ENCODE data around the gene TEK.

DNA sequence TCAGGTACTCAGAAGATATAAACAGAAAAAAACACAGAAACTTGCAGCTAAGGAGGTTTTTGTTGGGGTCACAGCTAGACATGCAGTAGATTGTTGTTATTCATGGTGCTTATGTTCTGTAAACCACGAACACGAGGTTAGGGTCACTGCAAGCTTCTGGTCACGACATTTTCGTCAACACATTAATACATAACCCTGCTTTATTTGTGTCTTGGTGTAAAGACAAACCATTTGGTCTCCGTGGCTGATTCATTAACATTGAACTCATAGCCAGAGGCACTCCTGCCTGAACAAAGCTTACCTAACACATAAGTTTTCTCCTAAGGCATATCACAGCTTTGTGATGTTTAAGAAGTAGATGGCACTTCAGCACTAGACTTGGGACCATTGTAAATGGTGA is 16.9 kb downstream of the TEK start:
- TF ChIP-seq, protein P1, sequence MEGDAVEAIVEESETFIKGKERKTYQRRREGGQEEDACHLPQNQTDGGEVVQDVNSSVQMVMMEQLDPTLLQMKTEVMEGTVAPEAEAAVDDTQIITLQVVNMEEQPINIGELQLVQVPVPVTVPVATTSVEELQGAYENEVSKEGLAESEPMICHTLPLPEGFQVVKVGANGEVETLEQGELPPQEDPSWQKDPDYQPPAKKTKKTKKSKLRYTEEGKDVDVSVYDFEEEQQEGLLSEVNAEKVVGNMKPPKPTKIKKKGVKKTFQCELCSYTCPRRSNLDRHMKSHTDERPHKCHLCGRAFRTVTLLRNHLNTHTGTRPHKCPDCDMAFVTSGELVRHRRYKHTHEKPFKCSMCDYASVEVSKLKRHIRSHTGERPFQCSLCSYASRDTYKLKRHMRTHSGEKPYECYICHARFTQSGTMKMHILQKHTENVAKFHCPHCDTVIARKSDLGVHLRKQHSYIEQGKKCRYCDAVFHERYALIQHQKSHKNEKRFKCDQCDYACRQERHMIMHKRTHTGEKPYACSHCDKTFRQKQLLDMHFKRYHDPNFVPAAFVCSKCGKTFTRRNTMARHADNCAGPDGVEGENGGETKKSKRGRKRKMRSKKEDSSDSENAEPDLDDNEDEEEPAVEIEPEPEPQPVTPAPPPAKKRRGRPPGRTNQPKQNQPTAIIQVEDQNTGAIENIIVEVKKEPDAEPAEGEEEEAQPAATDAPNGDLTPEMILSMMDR (IDR thresholded peaks at IDR 0.05 in 2 of 3, conservative IDR thresholded peaks at IDR 0.05 in 1 of 3; ENCODE audit: control insufficient read depth in 2 of 3, extremely low read depth in 1 of 3, insufficient read depth in 1 of 3, low read depth in 3 of 3, low read length in 3 of 3), result no peak
- TF ChIP-seq, protein P2, sequence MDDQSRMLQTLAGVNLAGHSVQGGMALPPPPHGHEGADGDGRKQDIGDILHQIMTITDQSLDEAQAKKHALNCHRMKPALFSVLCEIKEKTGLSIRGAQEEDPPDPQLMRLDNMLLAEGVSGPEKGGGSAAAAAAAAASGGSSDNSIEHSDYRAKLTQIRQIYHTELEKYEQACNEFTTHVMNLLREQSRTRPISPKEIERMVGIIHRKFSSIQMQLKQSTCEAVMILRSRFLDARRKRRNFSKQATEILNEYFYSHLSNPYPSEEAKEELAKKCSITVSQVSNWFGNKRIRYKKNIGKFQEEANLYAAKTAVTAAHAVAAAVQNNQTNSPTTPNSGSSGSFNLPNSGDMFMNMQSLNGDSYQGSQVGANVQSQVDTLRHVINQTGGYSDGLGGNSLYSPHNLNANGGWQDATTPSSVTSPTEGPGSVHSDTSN (IDR thresholded peaks at IDR 0.05; ENCODE audit: insufficient replicate concordance, low read depth, low read length), result no peak
- TF ChIP-seq NR2C2 (IDR thresholded peaks at IDR 0.05; ENCODE audit: borderline replicate concordance, control insufficient read depth, insufficient read length, low read depth), result no peak
- TF ChIP-seq GABPA (IDR thresholded peaks at IDR 0.05; ENCODE audit: low read depth), result no peak
- TF ChIP-seq JUNB (IDR thresholded peaks at IDR 0.05), result no peak
- TF ChIP-seq, protein P3, sequence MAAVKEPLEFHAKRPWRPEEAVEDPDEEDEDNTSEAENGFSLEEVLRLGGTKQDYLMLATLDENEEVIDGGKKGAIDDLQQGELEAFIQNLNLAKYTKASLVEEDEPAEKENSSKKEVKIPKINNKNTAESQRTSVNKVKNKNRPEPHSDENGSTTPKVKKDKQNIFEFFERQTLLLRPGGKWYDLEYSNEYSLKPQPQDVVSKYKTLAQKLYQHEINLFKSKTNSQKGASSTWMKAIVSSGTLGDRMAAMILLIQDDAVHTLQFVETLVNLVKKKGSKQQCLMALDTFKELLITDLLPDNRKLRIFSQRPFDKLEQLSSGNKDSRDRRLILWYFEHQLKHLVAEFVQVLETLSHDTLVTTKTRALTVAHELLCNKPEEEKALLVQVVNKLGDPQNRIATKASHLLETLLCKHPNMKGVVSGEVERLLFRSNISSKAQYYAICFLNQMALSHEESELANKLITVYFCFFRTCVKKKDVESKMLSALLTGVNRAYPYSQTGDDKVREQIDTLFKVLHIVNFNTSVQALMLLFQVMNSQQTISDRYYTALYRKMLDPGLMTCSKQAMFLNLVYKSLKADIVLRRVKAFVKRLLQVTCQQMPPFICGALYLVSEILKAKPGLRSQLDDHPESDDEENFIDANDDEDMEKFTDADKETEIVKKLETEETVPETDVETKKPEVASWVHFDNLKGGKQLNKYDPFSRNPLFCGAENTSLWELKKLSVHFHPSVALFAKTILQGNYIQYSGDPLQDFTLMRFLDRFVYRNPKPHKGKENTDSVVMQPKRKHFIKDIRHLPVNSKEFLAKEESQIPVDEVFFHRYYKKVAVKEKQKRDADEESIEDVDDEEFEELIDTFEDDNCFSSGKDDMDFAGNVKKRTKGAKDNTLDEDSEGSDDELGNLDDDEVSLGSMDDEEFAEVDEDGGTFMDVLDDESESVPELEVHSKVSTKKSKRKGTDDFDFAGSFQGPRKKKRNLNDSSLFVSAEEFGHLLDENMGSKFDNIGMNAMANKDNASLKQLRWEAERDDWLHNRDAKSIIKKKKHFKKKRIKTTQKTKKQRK (IDR thresholded peaks at IDR 0.05; ENCODE audit: low read depth, low read length), result no peak
- TF ChIP-seq, protein P4, sequence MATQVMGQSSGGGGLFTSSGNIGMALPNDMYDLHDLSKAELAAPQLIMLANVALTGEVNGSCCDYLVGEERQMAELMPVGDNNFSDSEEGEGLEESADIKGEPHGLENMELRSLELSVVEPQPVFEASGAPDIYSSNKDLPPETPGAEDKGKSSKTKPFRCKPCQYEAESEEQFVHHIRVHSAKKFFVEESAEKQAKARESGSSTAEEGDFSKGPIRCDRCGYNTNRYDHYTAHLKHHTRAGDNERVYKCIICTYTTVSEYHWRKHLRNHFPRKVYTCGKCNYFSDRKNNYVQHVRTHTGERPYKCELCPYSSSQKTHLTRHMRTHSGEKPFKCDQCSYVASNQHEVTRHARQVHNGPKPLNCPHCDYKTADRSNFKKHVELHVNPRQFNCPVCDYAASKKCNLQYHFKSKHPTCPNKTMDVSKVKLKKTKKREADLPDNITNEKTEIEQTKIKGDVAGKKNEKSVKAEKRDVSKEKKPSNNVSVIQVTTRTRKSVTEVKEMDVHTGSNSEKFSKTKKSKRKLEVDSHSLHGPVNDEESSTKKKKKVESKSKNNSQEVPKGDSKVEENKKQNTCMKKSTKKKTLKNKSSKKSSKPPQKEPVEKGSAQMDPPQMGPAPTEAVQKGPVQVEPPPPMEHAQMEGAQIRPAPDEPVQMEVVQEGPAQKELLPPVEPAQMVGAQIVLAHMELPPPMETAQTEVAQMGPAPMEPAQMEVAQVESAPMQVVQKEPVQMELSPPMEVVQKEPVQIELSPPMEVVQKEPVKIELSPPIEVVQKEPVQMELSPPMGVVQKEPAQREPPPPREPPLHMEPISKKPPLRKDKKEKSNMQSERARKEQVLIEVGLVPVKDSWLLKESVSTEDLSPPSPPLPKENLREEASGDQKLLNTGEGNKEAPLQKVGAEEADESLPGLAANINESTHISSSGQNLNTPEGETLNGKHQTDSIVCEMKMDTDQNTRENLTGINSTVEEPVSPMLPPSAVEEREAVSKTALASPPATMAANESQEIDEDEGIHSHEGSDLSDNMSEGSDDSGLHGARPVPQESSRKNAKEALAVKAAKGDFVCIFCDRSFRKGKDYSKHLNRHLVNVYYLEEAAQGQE (IDR thresholded peaks at IDR 0.05; ENCODE audit: low read depth, low read length), result no peak

All from GM12878 (cell line).